Fibroblast of the conjunctiva (primary cell): ENCODE data around the gene MRGPRF.

Experiments used
- DNase-seq: peaks from one replicate; pipeline ENCODE4 v3.0.0-alpha.2; 2010; ENCODE audit warnings: low read depth

Gene MRGPRF

GRCh38 chr11:69013009-69013951 lies at the start of gene MRGPRF:
TSS of gene MRGPRF (minus strand) at chr11:69013246. CDS start at chr11:69009901, 3,345 bp downstream.
- DNase-seq, result peak; percentile 89

DNA sequence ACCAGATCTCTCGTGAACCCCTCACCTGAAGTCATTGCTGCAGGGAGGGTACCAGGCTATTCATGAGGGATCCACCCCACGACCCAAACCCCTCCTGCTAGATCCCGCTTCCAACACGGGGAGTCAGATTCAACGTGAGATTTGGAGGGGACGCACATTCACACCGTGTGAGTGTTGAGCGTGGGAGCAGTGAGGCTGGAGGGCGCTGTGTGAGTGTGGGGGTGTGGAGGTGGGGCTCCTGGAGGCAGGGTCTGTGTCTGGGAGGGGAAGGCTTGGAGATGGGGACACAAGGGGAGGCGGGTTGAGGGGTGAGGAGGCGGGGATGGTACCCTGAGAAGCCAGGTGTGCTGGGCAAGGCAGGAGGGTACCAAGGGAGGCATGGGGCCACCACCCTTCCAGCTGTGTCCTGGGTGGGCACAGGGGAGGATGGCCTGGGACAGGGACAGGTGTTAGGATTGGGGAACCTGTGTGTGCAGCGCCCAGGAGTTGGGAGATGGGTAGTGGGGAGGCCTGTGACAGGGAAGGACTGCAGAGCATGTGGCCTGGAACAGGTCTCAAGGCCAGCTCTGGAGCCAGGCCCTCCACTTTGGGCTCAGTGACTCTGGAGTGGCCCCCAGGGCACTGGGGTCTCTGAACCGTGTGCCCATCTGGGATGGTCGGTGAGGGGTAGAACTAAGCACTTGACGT lies 49.3 kb upstream of the MRGPRF start:
- DNase-seq, result no peak

- no peak for DNase-seq
Measured at GRCh38 chr11:69061713-69062053, 48.6 kb upstream of the MRGPRF start.

- no peak for DNase-seq
Measured at GRCh38 chr11:69060806-69061712, 48.0 kb upstream of the MRGPRF start.

DNA sequence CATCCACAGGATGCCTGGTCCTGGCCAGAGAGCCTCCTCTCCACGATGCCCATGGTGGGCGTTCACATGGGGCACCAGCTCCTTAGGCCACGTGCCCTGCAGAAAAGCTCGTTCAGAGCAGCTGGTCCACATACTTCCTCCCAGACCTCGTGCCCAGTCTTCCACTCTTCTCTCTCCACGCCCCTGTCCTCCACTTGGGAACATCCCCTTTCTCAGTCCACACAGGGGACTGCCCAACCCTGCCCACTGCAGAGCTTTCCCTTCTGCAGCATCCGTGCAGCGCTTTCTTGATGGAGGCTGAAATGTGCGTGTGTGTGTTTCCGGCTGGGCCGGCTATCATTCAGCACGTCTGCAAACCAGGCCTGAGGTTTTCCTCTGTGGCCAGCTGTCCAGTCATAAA lies 46.9 kb upstream of the MRGPRF start:
- no peak for DNase-seq

- no peak for DNase-seq
Measured at GRCh38 chr11:69059429-69059828, 46.4 kb upstream of the MRGPRF start.

- no peak for DNase-seq
Measured at GRCh38 chr11:69058511-69059270, 45.6 kb upstream of the MRGPRF start.

GRCh38 chr11:69057801-69058200 lies 44.8 kb upstream of the MRGPRF start:
- DNase-seq, result no peak

DNA sequence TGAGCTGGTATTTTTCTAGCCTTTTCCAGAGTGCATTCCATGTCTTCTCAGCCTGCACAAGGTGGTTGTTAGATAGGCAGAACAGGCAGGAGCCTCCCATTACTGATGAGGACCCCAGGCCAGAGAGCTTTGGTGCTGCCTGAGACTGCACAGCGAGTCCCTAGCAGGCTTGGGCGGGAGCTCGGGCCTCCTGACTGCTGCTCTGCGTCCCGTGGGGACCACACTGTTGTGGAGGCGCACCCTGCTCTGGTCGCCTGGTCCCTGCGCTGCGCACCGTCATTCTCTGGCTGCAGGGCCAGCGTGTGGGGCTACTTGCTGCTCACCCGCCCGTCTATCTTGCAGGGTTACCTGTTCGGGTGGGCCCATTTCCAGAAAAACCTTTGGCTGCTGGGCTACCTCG lies 44.2 kb upstream of the MRGPRF start:
- DNase-seq, result no peak

DNA sequence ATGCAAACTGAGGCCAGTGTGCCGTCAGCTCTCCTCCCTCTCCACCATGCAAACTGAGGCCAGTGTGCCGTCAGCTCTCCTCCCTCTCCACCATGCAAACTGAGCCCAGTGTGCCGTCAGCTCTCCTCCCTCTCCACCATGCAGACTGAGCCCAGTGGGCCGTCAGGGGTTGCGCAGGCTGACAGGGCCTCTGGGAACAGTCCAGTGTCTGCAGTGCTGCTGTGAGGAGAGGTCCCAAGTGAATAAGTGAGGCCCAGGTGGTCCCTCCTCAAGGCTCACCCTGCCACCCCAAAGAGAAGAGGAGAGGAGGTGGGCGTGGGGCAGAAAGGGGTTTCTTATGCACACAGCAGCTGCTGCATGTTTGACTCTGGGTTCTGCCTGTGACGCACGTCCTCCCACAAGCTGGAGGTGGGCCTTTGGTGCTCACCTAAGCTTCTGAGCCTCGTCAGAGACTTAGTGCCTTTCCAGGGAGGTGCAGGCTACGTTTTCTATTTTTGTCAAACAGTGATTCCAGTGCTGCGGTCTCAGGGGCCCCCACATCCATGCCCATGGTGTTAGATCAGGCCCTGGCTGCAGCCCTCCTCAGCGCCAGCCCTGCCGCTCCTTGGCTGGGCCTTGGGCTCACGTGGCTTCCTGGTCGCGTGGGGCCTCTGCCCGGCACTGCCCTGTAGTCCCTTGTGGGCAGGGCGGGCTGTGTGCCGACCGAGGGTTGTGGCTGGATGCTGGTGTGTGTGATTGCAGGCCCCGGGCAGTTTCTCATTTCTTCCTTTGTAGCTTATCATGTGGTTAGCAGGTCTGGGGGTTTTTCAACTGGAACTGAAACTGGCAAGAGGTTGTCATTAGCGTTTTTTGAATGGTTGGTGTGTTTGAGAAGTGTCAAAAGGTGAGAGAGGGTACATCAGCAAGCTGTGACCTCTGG lies 42.8 kb upstream of the MRGPRF start:
- DNase-seq, result no peak

DNA sequence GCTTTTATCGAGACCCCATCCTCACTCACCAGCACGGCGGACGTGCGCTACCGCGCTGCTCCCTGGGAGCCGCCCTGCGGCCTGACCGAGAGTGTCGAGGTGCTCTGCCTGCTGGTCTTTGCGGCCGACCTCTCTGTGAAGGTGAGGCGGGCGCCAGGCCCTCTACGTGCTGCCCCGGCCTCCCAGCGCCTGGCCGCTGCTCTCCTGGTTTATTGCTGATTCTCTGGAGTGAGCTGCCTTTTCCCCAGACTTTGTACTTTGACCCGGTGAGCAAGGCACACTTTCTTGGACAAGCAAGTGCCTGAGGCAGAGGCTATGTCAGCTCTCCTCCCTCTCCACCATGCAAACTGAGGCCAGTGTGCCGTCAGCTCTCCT lies 42.2 kb upstream of the MRGPRF start:
- no peak for DNase-seq

- no peak for DNase-seq
Measured at GRCh38 chr11:69054397-69055211, 41.6 kb upstream of the MRGPRF start.

DNA sequence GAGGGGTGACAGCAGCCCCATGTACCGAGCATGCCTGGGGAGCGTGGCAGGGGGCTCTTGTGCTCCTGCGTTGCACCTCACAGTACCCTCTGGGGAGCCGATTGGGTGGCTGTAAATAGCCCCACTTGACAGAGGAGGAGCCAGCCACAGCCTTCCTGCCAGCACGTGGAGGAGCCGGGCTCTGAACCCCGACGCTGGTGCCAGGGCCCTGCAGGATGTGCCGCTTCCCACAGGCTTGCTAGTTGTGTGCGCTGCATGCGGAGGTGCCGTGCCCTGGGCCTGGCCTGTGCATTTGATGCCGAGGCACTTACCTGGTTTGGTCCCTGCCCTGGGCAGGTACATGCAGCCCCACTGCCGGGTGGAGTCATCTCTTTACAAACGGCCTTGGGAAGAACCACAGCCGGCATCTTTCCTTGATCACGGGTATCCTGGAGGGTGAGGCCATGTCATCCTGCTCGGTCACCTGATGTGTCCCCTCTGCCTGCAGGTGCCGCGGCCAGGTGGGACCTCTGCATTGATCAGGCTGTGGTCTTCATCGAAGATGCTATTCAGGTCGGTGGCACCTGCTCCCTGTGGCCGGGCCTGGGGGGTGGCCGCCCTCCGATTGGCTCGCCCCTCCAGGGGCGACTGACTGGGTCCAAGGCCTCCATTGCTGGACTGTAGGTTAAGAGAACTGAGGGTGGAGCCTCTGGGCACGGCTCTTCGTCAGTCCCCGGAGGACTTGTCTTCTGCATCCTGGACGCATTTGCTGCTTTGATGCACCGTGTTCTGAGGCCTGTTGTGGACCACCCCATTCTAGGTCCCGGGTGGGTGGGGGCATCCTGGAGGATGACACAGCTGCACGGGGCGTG lies 40.7 kb upstream of the MRGPRF start:
- DNase-seq, result no peak

DNA sequence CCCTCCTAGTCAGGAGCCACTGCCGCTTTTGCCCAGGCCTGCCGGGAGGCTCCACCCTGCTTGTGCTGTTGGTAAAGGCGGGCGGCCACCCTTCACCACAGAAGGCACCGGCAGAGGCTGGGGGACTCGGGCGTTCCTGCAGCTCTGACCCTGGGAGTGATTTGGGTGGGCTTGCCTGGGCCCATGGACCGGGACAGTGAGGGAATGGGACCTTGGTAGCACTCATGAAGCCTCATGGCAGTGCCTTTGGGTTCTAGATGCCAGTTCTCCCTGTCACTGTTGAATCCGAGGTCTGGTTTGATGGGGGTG lies 40.1 kb upstream of the MRGPRF start:
- no peak for DNase-seq

GRCh38 chr11:69052343-69053168 lies 39.5 kb upstream of the MRGPRF start:
- no peak for DNase-seq

- DNase-seq, result no peak
Measured at GRCh38 chr11:69051381-69052342, 38.6 kb upstream of the MRGPRF start.
